Activated CD4-positive, alpha-beta T cell treated with anti-CD3 and anti-CD28 coated beads, Interleukin-10, Interleukin-2, amounts not matched to agents 100 ng/mL and 50 ng/mL, durations not matched to agents 16 hours and 8 hours (primary cell): ENCODE results near the gene KCNH6.
A peak's percentile ranks its signal among the peaks of the same experiment; 100 is the strongest.

Experiments
- DNase-seq: peaks from one replicate; pipeline ENCODE4 v3.0.0-alpha.2; 2020

The KCNH6 gene

GRCh38 chr17:63514477-63514876 is 8.7 kb upstream of the KCNH6 start:
- DNase-seq, result no peak

GRCh38 chr17:63514974-63515373 is 8.2 kb upstream of the KCNH6 start:
- DNase-seq, result peak; percentile 4

GRCh38 chr17:63515426-63515825 is 7.7 kb upstream of the KCNH6 start:
- no peak for DNase-seq

- DNase-seq, result peak; percentile 48
Measured at GRCh38 chr17:63516910-63517824, 6.0 kb upstream of the KCNH6 start.

GRCh38 chr17:63517825-63518534 is 5.2 kb upstream of the KCNH6 start:
- DNase-seq, result no peak

- DNase-seq, result no peak
Measured at GRCh38 chr17:63519116-63519881, 3.9 kb upstream of the KCNH6 start.

- DNase-seq, result no peak
Measured at GRCh38 chr17:63519972-63520882, 2.9 kb upstream of the KCNH6 start.

- no peak for DNase-seq
Measured at GRCh38 chr17:63524051-63524450, 893 bp downstream of the KCNH6 start.

GRCh38 chr17:63525190-63525946 is 2.2 kb downstream of the KCNH6 start:
- no peak for DNase-seq

GRCh38 chr17:63526861-63527260 is 3.7 kb downstream of the KCNH6 start:
- no peak for DNase-seq

- no peak for DNase-seq
Measured at GRCh38 chr17:63528183-63528582, 5.0 kb downstream of the KCNH6 start.

GRCh38 chr17:63529711-63530556 is 6.8 kb downstream of the KCNH6 start:
- no peak for DNase-seq

GRCh38 chr17:63530557-63531021 is 7.4 kb downstream of the KCNH6 start:
- no peak for DNase-seq

GRCh38 chr17:63531022-63531965 is 8.1 kb downstream of the KCNH6 start:
- DNase-seq, result no peak

- DNase-seq, result no peak
Measured at GRCh38 chr17:63533433-63534077, 10.4 kb downstream of the KCNH6 start.

- DNase-seq, result no peak
Measured at GRCh38 chr17:63534078-63534570, 11.0 kb downstream of the KCNH6 start.

GRCh38 chr17:63534816-63535455 is 11.8 kb downstream of the KCNH6 start:
- no peak for DNase-seq

GRCh38 chr17:63535640-63536039 is 12.5 kb downstream of the KCNH6 start:
- DNase-seq, result no peak
